GM18519 (cell line): ENCODE measurements around the gene ASIP.
"Not testable (repeated sequence)": the region's sequence is repeated elsewhere in the genome, so short reads cannot be mapped to it uniquely, and the experiment has no call there.

Experiments
- ATAC-seq: cut with Tn5 transposase; IDR thresholded peaks from one replicate; pipeline ENCODE4 v1.9.1; 2021; ENCODE audit warnings: mild to moderate bottlenecking, moderate library complexity; ENCODE audit not compliant: unreplicated experiment, low FRiP score

The ASIP gene, protein sequence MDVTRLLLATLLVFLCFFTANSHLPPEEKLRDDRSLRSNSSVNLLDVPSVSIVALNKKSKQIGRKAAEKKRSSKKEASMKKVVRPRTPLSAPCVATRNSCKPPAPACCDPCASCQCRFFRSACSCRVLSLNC

DNA sequence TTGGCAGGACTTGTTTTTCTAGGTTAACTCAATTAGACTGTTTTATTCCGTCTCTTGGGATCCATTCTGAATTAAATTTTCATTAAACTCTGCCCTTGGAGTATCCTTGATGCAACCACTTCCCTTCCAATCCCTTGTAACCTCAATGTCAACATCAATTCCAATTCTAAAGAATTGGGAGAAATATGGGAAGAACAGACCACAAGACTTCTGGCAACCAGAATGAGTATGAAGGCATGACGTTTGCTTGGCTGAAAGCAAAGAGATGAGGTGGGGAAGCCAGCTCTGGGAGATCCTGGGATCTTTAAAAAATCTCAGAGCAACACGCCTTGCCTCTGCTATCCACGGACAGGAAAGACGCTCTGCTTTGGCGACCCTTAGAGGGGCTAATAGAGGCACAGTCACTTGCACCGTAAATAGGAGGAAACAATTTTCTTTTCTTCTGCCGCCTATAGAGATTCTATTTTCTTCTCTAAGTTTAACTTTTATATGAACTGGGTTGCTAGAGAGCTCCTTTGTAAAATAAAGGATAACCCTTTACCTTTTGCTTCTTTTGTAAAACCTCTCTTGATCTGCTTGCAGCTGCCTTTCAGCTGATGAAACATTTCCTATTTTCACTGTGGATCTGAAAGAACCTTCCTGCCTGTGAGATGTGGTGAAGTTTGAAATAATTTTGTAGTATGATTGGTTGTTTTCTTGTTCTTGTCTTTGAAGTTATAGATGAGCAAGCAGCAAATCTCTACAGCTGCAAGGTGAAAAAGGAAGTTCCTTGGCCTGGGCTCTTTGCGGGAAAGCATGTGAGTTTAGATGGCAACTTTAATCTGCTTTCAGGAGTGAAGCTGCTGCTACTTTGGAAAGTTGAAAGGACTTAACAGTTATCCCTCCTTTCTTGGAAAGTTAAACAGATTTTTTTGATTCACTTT, at the start of gene ASIP:
Gene ASIP (plus strand): TSS at position 731 of the 923 bp plus-strand sequence. CDS start 18,952 bp downstream, outside the sequence.
- no peak for ATAC-seq

DNA sequence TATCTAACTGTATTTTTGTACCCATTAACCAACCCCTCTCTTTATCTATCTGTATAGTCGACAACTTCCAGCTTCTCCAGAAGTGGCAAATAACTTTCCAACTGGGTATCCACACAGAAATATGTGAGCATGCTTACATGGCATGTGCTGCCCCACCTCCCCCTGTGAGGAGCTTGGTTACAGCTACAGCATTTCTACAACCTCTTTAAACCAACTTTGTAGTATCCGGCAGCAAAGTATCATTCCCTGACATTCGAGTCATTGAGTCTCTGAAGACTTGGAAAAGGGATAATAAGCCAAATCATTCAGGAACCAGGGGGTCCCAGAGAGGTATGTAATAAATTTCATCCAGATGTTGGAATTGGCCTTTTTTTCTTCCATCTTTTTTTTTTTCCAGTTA, 48.2 kb upstream of the ASIP start:
- ATAC-seq: no peak

DNA sequence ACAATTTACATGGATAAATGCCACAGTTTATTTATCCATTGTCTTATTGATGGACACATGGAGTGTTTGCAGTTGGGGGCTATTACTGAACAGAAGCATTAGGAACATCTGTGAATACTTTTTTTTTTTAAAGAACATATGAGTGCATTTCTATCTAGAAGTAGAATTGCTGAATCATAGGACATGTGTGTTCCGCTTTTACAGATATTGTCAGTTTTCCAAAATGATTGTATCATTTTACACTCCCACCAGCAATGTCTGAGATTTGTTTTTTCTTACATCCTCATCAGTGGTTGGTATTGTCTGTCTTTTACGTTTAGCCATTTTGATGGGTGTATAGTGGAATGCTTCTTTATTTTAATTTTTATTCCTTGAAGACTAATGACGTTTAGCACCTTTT, 42.0 kb upstream of the ASIP start:
- ATAC-seq: no peak

DNA sequence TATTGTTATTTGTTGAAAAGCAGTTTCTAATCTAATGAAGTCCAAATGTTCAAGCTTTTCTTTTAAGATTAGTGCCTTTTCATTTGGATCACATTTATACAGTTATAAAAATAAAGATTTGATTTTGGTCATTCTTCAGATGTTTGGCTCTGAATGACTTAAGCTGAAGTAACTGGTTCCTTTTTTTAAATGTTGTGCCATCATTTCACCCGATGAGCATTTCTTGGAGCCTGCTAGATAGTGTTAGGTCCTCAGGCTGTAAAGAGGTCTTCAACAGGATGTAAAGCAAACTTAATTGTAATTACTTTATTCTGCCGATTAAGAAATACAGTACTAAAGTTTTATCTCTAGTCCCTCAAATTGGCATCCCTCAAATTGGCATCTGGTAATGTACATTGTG, 41.2 kb upstream of the ASIP start:
- ATAC-seq: no peak

DNA sequence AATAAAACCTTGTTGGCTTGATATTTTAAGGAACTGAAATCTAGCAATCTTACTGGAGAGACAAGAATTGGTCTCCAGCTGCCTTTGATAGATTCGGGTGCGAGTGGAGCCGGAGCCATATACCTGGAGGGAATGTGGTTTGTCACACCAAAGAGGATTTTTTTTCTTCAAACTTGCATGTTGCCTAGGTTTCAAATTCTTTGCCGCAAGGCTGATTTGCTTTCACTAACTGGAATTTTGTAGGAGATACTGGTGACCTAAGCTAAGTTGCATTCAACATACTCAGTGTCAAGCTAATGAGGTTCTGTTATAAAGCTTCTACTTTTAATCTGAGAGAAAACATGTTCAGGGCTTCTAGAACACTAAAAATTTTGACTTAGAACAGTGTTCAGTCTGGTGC, 39.7 kb upstream of the ASIP start:
- no peak for ATAC-seq

DNA sequence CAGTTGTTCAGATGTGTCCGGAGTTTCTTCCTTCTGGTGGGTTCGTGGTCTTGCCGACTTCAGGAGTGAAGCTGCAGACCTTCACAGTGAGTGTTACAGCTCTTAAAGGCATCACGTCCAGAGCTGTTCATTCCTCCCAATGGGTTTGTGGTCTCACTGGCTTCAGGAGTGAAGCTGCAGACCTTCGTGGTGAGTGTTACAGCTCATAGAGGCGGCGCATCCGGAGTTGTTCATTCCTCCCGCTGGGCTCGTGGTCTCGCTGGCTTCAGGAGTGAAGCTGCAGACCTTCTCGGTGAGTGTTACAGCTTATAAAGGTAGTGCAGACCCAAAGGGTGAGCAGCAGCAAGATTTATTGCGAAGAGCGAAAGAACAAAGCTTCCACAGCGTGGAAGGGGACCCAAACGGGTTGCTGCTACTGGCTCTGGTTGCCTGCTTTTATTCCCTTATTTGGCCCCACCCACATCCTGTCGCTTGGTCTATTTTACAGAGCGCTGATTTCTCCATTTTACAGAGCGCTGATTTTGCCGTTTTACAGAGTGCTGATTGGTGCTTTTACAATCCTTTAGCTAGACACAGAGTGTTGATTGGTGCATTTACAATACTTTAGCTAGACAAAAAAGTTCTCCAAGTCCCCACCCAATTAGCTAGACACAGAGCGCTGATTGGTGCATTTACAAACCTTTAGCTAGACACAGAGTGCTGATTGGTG, 35.9 kb upstream of the ASIP start:
- ATAC-seq: not testable (repeated sequence)

DNA sequence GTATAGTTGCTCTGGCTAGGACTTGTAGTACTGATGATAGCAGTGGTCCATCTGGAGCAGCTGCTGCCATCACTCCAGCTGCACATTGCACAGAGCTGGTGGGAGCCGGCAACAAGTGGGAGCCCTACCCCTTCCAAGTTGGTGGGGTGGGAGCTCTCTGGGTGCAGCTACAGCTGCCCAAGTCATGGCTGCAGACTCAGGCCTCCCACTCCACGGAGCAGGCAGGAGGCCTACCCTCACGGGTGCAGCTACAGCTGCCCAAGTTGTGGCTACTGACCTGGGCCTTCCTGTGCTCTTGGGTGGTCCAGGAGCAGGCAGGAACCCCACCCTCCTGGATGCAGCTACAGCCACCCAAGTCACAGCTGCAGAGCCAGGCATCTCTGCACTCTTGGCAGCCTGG, 32.1 kb upstream of the ASIP start:
- no peak for ATAC-seq

DNA sequence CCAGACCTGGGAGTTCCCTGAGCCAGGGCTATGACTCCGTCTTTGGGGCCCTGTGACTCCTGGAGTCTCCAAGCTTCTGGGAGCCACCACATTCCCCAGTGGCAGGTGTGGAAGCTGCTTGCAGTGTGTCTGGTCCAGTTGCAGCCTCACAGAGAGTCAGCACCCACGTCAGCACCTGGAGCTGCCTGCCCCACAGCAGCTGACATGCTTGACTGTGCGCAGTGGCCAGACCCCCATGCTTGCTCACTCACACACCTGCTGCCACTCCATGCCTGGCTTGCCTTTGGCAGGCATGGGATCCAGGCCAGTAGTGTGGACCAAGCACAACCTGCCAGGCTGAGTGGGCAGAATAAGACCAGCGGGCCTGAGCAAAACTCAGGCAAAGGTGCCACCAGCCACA, 31.0 kb upstream of the ASIP start:
- no peak for ATAC-seq

DNA sequence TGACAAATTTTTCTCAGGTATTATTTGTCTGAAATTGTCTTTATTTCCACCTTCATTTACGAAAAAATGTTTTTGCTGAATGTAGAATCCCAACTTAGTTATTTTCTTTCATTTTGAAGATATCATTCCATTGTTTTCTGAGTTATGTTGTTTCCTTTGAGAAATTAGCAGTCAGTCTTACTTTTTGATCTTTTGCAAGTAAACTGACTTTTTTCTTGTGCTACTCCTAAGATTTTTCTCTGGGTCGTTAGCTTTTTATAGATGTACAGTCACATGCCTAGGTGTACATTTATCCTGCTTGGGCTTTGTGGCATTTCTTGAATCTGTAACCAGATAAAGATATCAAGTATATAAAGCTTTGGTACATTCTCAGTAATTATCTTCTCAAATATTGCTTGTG, 29.6 kb upstream of the ASIP start:
- no peak for ATAC-seq

DNA sequence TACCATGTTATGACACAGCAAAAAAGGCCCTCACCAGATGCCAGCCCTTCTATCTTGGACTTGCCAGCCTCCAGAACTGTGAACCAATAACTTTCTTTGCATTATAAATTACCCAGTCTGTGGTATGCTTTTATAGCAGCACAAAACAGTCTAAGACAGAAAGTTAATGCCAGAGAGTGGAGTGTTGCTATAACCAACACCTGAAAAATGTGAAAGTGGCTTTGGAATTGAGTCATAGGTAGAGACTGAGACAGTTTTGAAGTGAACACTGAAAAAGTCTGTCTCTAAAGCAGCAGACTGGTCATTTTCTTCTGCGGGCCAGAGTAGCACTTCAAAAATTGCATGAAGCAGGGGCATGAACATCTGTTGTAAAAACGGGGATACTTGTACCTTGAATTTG, 28.0 kb upstream of the ASIP start:
- ATAC-seq: no peak

DNA sequence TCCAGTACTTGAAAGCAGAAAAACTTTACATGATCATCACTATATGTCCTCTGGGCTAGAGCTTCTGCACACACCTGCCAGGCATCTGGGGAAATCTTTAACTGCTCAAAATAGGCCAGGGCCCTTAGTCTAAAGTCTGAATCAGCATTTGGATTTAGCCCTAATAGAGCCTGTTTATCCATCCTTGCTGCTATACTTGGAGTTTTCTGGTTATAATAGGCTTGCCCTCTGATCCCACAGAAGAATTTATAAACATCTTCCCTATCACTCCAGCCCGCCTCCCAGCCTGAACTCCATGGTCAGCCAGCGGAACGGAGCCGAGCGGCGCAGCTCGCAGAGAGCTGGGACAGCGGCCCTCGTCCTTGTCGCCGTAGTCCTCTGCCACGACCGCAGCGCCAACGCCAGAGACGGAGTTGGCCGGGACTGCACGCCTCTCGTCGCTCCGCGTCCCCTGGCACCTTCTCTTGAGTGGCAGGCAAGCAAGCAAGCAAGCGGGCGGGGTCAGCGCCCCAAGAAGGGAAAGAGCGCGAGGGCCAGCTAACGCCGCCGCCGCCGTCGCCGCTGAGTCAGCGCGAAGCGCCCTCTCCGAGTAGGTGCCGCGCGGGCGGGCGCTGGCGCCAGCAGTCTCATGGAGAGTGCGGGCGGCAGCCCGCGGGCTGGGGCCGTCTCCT, 25.4 kb upstream of the ASIP start:
- no peak for ATAC-seq

DNA sequence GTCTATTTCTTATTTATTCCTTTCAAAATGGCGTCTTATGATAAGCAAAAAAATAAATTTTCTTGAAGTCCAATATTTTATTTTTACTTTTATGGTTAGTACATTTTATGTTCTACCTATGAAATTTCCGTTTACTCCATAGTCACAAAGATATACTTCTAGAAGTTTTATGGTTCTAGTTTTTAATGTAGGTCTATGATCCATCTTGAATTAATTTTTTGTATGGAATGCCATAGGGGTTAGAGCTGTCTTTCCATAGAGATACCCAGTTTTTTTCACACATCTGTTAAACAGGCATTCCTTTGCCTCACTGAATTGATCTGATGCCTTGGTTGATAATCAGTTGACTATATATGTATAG, 24.9 kb upstream of the ASIP start:
- no peak for ATAC-seq

DNA sequence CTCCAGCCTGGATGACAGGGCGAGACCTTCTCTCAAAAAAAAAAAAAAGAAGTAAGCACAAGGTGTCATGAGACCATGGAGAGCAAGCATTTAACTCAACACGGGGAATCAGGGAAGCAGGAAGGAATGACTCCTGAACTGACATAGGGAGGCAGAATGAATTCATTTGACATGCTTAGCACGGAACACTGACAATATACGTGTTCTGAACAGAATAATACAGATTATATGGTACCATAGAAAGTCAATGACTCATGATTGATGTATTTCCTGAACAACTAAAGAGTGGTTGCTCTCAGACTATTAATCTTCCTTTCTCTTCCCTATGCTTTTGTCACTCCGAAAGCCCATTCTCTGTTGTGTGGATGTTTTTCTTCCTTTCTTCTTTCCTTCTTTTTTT, 20.7 kb upstream of the ASIP start:
- no peak for ATAC-seq

DNA sequence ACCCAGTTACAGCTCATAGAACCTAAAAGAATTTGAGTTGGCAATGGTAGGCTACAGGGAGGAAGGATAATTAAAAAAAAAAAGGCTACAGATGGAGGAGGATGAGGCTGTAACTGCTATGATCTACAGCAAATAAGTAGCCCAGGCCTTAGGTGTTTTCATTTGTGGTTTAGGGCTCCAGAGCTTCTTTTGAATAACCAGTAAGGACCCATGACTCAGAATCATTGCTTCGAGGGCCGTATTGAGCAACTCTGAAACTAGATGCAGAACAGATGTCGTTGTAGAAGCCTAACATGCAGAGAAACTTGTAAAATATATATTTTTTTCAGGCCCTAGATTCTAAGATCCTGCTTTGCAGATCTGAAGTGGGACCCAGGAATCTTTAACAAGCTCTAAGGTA, 19.0 kb upstream of the ASIP start:
- ATAC-seq: no peak

DNA sequence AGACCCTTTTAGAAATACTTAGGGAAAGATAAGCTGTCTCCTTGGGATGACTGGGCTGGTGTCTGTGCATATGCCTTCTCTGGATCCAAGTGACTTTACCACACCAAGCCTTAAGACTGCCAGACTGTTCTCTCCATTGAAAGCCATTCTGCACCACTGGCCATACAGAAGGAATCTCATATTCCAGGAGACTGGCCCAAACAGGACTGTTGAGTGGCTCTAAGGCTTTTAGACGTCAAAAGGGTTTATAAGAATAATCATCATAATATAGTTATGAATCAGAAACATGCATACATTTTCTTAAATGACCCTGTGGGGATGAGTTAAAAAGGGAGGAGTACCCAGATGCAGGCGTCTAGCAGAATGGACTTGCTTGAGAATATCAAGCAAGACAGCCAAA, 17.0 kb upstream of the ASIP start:
- ATAC-seq: not testable (repeated sequence)

DNA sequence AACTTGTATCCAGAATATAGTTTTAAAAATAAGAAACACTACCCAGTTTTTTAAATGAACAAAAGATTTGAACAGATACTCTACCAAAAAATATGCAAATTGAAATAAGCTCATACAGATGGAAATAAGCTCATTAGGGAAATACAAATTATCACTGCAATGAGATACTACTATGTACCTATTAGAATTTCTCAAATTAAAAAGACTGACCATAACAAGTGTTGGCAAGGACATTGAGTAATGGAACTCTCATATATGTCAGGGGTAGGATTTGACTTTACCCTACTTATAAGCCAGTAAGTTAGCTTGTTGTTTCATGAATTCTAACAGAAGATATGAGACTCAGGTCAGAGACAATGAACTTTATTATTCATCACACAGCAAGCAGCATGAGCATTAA, 9.6 kb upstream of the ASIP start:
- no peak for ATAC-seq

DNA sequence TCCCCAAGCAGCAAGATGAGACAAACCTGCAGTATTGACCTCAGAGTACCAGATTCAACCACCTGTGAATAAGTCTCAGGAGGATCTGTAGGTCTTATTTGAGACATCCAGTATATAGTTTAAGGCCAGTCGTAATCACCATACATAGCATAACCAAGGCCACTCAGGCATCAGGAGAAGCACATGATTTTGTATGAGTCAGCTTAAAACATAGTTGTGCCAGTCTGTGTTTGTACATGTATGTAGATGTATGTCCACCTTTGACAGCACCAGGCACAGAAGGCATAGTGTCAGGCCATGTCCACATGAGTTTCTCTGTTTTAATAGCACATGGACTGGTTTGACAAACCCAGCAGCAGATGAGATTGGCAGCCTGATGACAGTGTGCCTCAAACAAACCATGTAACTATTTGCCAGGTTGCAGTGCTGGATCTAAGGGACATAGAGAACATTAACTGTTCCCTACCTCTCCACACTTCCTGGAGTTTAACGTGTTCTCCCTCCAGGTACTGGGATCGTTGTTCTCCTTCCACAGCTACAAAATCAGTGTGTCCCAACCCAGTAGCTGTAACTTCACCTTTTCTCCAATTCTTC, 8.6 kb upstream of the ASIP start:
- no peak for ATAC-seq

DNA sequence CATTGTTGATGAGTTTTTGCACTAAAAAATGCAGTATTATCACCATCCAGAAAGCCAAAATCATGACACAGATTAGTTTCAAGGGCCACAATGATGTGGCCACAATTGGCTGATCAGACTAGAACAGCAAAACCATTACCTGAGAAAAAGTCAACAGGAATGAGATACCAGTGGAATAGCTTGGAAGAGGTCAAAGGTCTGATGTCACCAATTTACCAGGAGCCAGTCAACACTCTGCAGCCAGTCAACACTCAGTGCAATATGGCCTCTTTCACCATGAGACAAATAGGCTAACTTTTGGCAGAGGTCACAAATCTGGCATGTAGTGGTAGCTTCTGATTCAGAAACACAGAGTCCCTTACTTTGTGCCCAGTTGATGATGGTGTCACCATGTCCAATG, 7.5 kb upstream of the ASIP start:
- no peak for ATAC-seq

DNA sequence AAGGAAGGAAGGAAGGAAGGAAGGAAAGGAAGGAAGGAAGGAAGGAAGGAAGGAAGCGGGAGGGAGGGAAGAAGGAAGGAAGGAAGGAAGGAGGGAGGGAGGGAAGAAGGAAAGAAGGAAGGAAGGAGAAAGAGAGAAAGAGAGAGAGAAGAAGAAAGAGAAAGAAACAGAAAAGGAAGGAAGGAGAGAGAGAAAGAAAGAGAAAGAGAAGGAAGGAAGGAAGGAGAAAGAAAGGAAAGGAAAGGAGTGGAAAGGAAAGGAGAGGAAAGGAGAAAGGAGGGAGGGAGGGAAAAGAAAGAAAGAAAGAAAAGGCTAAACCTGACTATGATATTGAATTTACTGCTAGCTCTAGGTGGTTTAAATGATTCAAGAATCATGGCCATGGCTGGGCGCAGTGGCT, 5.3 kb upstream of the ASIP start:
- no peak for ATAC-seq

DNA sequence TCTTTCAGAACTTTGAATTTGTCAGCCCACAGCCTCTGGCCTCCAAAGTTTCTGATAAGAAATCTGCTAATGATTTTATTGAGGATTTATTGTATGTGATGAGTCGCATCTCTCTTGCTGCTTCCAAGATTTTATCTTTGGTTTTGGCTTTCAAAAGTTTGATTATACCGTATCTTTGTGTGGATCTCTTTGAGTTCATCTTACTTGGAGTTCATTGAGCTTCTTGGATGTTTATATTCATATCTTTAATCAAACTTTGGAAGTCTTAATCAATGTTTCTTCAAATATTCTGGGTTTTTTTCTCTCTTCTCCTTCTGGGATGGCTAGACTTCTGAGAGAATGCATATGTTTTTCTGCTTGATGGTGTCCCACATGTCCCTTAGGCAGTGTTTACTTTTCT, 3.3 kb upstream of the ASIP start:
- no peak for ATAC-seq

DNA sequence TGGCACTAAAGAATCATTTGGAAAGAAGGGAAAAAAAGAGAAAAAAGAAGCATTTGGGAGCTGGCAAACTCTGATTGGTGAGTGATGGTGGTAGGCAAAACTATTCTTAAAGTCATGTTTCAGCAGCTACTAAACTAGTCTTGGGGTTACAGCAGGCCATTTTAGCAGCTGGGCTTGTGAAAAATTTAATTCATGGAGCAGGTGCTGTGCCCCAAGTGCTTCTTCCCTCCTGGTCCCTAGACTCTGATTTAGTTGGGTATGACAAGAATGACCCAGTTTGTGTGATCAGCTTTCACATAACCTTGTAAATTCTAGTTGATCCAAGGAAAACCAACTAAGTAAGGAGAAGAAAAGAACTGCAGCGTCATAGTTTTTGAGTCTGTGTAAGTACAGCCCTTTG, 1.1 kb upstream of the ASIP start:
- no peak for ATAC-seq
